DND-41 (cell line): ENCODE data around the gene MEGF6.

Source experiments
- ATAC-seq: fragments of 200-7000 bp; cut with Tn5 transposase; 3 replicates; pipeline ENCODE4 v1.9.1; 2021; ENCODE audit warnings: low read depth; ENCODE audit not compliant: insufficient read depth
- DNase-seq: peaks from one replicate; pipeline ENCODE4 v3.0.0-alpha.2; 2020
- H2AFZ ChIP-seq: 2 replicates; pipeline ENCODE4 v1.6.0; 2012; ENCODE audit warnings: low read depth, low read length
- H3K27ac ChIP-seq: 2 replicates; pipeline ENCODE4 v1.5.1; 2012; ENCODE audit warnings: low read length, inconsistent platforms
- H3K27me3 ChIP-seq: fragments of 200-600 bp; sonication (generic); 2 replicates; pipeline ENCODE4 v1.6.0; 2012; ENCODE audit warnings: low read length, mild to moderate bottlenecking, inconsistent platforms; ENCODE audit not compliant: insufficient read depth, poor library complexity
- H3K36me3 ChIP-seq: 2 replicates; pipeline ENCODE4 v1.5.1; 2012; ENCODE audit warnings: low read length, inconsistent platforms; ENCODE audit not compliant: insufficient read depth
- H3K4me1 ChIP-seq: 2 replicates; pipeline ENCODE4 v1.5.1; 2012; ENCODE audit warnings: mild to moderate bottlenecking, low read length; ENCODE audit not compliant: insufficient read depth
- H3K4me2 ChIP-seq: 2 replicates; pipeline ENCODE4 v1.6.0; 2012; ENCODE audit warnings: mild to moderate bottlenecking, moderate library complexity, low read length, inconsistent platforms; ENCODE audit not compliant: insufficient read depth
- H3K4me3 ChIP-seq, 2 experiments: fragments of 200-600 bp in 1 of 2; shearing (Covaris generic) in 1 of 2; 2 replicates each; pipeline ENCODE4 v1.5.1; 2012 to 2016; ENCODE audit warnings: inconsistent platforms in 2 of 2, low read length in 2 of 2, mild to moderate bottlenecking in 2 of 2, low read depth in 1 of 2, moderate library complexity in 1 of 2
- H3K79me2 ChIP-seq: 2 replicates; pipeline ENCODE4 v1.6.0; 2012; ENCODE audit warnings: low read length, inconsistent platforms; ENCODE audit not compliant: insufficient read depth
- H3K9ac ChIP-seq: 2 replicates; pipeline ENCODE4 v1.6.0; 2012; ENCODE audit warnings: low read depth, mild to moderate bottlenecking, inconsistent platforms, low read length, moderate library complexity
- H3K9me3 ChIP-seq: 2 replicates; pipeline ENCODE4 v1.5.1; 2012; ENCODE audit warnings: low read length, moderate library complexity, mild to moderate bottlenecking, inconsistent platforms; ENCODE audit not compliant: insufficient read depth, severe bottlenecking
- H4K20me1 ChIP-seq: 2 replicates; pipeline ENCODE4 v1.6.0; 2012; ENCODE audit warnings: low read length; ENCODE audit not compliant: insufficient read depth
- CTCF ChIP-seq: IDR thresholded peaks from 2 replicates; pipeline ENCODE4 v1.5.1; 2012; ENCODE audit warnings: borderline replicate concordance, low read length, moderate library complexity, mild to moderate bottlenecking; ENCODE audit not compliant: poor library complexity, severe bottlenecking; ENCODE audit errors: extremely low read depth
- EZH2 ChIP-seq: IDR thresholded peaks from 3 replicates; pipeline ENCODE4 v1.6.1; 2012; ENCODE audit warnings: borderline replicate concordance, low read depth, mild to moderate bottlenecking, moderate library complexity, low read length, inconsistent platforms; ENCODE audit not compliant: severe bottlenecking

The MEGF6 gene

GRCh38 chr1:3483380-3483779 is 127.9 kb downstream of the MEGF6 start:
- H3K4me2 ChIP-seq = no peak overlapping the region
- H3K27me3 ChIP-seq = no peaks in the 10 kb centered on the region
- no peak overlapping the region for H3K9ac ChIP-seq
- H3K36me3 ChIP-seq = no peaks in the 10 kb centered on the region
- no peak overlapping the region for H3K4me3 ChIP-seq
- H3K27ac ChIP-seq = no peak overlapping the region
- no peak overlapping the region for H2AFZ ChIP-seq
- ATAC-seq (no peak), DNase-seq (no peak)
- no peak for TF ChIP-seq EZH2
- no peak for TF ChIP-seq CTCF
- peaks cover 9% of the 10 kb centered on the region for H4K20me1 ChIP-seq
- H3K9me3 ChIP-seq = peaks cover 4% of the 10 kb centered on the region
- no peaks in the 10 kb centered on the region for H3K79me2 ChIP-seq
- H3K4me1 ChIP-seq = no peaks in the 10 kb centered on the region

- H3K4me2 ChIP-seq = no peak overlapping the region
- ATAC-seq (no peak), DNase-seq (no peak)
- no peak overlapping the region for H3K27ac ChIP-seq
- no peak overlapping the region for H2AFZ ChIP-seq
- H3K36me3 ChIP-seq = no peaks in the 10 kb centered on the region
- peaks cover 9% of the 10 kb centered on the region for H4K20me1 ChIP-seq
- H3K79me2 ChIP-seq = no peaks in the 10 kb centered on the region
- no peaks in the 10 kb centered on the region for H3K9me3 ChIP-seq
- no peaks in the 10 kb centered on the region for H3K27me3 ChIP-seq
- H3K4me1 ChIP-seq = no peaks in the 10 kb centered on the region
- no peak overlapping the region for H3K4me3 ChIP-seq
- no peak for TF ChIP-seq EZH2
- TF ChIP-seq CTCF = peak; percentile 20
- no peak overlapping the region for H3K9ac ChIP-seq
Measured at GRCh38 chr1:3482378-3482849, 128.9 kb downstream of the MEGF6 start.

DNA sequence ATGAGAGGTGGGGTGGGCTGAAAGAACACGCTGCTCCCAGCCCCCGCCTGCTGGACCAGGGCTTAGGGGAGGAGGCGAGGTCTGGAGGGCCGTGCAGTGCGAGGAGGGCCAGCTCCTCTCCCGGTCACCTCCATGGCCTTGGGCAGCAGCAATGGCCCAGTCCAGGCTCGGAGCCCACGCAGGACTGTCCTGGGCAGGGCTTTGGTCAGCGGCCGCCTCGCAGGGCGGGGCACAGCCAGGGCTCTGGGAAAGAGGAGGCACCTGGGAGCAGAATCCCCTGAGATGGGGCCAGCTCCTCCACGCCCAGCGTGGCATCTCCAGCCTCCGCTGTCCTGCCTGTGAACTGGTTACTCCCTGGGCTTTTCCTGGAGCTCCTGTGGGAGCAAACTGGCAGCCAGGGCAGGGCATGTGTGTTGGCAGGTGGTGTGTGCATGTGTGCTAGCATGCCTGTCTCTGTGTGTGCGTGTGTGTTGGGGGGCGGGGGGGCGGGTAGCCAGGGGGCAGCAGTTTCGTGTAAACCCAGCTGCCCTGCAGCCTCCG is 129.4 kb downstream of the MEGF6 start:
- no peak for TF ChIP-seq CTCF
- no peak for TF ChIP-seq EZH2
- ATAC-seq (no peak), DNase-seq (no peak)
- Histone ChIP-seq H4K20me1 (peaks cover 9% of the 10 kb centered on the region), H2AFZ (no peak overlapping the region), H3K27me3 (no peaks in the 10 kb centered on the region), H3K27ac (no peak overlapping the region), H3K4me1 (no peaks in the 10 kb centered on the region), H3K4me2 (no peak overlapping the region), H3K79me2 (no peaks in the 10 kb centered on the region), H3K36me3 (no peaks in the 10 kb centered on the region), H3K9me3 (no peaks in the 10 kb centered on the region), H3K4me3 (no peak overlapping the region), H3K9ac (no peak overlapping the region)
